Nephron progenitor cell (in vitro differentiated cells): ENCODE measurements around the gene MESP1.
A peak's percentile ranks its signal among the peaks of the same experiment; 100 is the strongest.

Experiments used
- DNase-seq: peaks from one replicate; pipeline ENCODE4 v3.0.0; 2021
- H3K27ac Mint-ChIP-seq: 2 replicates; pipeline ENCODE4 v1.8.0; 2021; ENCODE audit warnings: mild to moderate bottlenecking, moderate library complexity, mixed read lengths
- H3K27me3 Mint-ChIP-seq: 2 replicates; pipeline ENCODE4 v1.8.0; 2021; ENCODE audit warnings: mild to moderate bottlenecking, low read depth, mixed read lengths; ENCODE audit not compliant: poor library complexity
- H3K36me3 Mint-ChIP-seq: 2 replicates; pipeline ENCODE4 v1.8.0; 2021; ENCODE audit warnings: low read depth, mixed read lengths
- H3K4me1 Mint-ChIP-seq: 2 replicates; pipeline ENCODE4 v1.8.0; 2021; ENCODE audit warnings: mixed read lengths
- H3K4me3 Mint-ChIP-seq: 2 replicates; pipeline ENCODE4 v1.8.0; 2021; ENCODE audit warnings: mild to moderate bottlenecking, moderate library complexity, mixed read lengths
- H3K9me3 Mint-ChIP-seq: 2 replicates; pipeline ENCODE4 v1.8.0; 2021; ENCODE audit warnings: mild to moderate bottlenecking, moderate library complexity, mixed read lengths
- CTCF ChIP-seq: fragments of 200-600 bp; sonication (generic); IDR thresholded peaks from 2 replicates; pipeline ENCODE4 v1.5.0; 2021; ENCODE audit warnings: antibody characterized with exemption

The MESP1 gene

GRCh38 chr15:89740137-89740536 lies 10.9 kb downstream of the MESP1 start:
- peak; percentile 97 for TF ChIP-seq CTCF
- H3K36me3 Mint-ChIP-seq: no peaks in the 10 kb centered on the region
- H3K4me3 Mint-ChIP-seq: no peak overlapping the region
- peaks cover 57% of the 10 kb centered on the region for H3K27me3 Mint-ChIP-seq
- no peaks in the 10 kb centered on the region for H3K9me3 Mint-ChIP-seq
- peak; percentile 70 for DNase-seq
- H3K4me1 Mint-ChIP-seq: peaks cover 24% of the 10 kb centered on the region
- H3K27ac Mint-ChIP-seq: no peak overlapping the region

- TF ChIP-seq CTCF: no peak
- no peak for DNase-seq
- no peaks in the 10 kb centered on the region for H3K36me3 Mint-ChIP-seq
- H3K9me3 Mint-ChIP-seq: no peaks in the 10 kb centered on the region
- H3K4me3 Mint-ChIP-seq: no peak overlapping the region
- H3K27ac Mint-ChIP-seq: no peak overlapping the region
- H3K27me3 Mint-ChIP-seq: peaks cover 88% of the 10 kb centered on the region
- peaks cover 24% of the 10 kb centered on the region for H3K4me1 Mint-ChIP-seq
Measured at GRCh38 chr15:89735773-89736172, 15.3 kb downstream of the MESP1 start.

GRCh38 chr15:89732451-89733172 lies 18.4 kb downstream of the MESP1 start:
- DNase-seq: no peak
- TF ChIP-seq CTCF: no peak
- Mint-ChIP-seq H3K27ac (no peak overlapping the region), H3K27me3 (peaks cover 89% of the 10 kb centered on the region), H3K36me3 (no peaks in the 10 kb centered on the region), H3K4me3 (no peak overlapping the region), H3K4me1 (peaks cover 22% of the 10 kb centered on the region), H3K9me3 (no peaks in the 10 kb centered on the region)

GRCh38 chr15:89731275-89731674 lies 19.8 kb downstream of the MESP1 start:
- TF ChIP-seq CTCF: no peak
- H3K4me3 Mint-ChIP-seq: no peak overlapping the region
- peaks cover 89% of the 10 kb centered on the region for H3K27me3 Mint-ChIP-seq
- DNase-seq: no peak
- no peaks in the 10 kb centered on the region for H3K36me3 Mint-ChIP-seq
- no peaks in the 10 kb centered on the region for H3K9me3 Mint-ChIP-seq
- H3K4me1 Mint-ChIP-seq: peaks cover 9% of the 10 kb centered on the region
- no peak overlapping the region for H3K27ac Mint-ChIP-seq

GRCh38 chr15:89728254-89728653 lies 22.8 kb downstream of the MESP1 start:
- no peak overlapping the region for H3K27ac Mint-ChIP-seq
- H3K9me3 Mint-ChIP-seq: peaks cover 9% of the 10 kb centered on the region
- DNase-seq: no peak
- peaks cover 78% of the 10 kb centered on the region for H3K27me3 Mint-ChIP-seq
- no peak for TF ChIP-seq CTCF
- H3K4me1 Mint-ChIP-seq: no peaks in the 10 kb centered on the region
- no peaks in the 10 kb centered on the region for H3K36me3 Mint-ChIP-seq
- H3K4me3 Mint-ChIP-seq: no peak overlapping the region

- no peak overlapping the region for H3K4me3 Mint-ChIP-seq
- TF ChIP-seq CTCF: no peak
- peaks cover 83% of the 10 kb centered on the region for H3K27me3 Mint-ChIP-seq
- H3K9me3 Mint-ChIP-seq: peaks cover 9% of the 10 kb centered on the region
- no peak overlapping the region for H3K27ac Mint-ChIP-seq
- no peaks in the 10 kb centered on the region for H3K4me1 Mint-ChIP-seq
- H3K36me3 Mint-ChIP-seq: no peaks in the 10 kb centered on the region
- no peak for DNase-seq
Measured at GRCh38 chr15:89725064-89725463, 26.0 kb downstream of the MESP1 start.
